ENCODE measurements around the gene PDP2.
A peak's percentile ranks its signal among the peaks of the same experiment; 100 is the strongest.

Gene PDP2

DNA sequence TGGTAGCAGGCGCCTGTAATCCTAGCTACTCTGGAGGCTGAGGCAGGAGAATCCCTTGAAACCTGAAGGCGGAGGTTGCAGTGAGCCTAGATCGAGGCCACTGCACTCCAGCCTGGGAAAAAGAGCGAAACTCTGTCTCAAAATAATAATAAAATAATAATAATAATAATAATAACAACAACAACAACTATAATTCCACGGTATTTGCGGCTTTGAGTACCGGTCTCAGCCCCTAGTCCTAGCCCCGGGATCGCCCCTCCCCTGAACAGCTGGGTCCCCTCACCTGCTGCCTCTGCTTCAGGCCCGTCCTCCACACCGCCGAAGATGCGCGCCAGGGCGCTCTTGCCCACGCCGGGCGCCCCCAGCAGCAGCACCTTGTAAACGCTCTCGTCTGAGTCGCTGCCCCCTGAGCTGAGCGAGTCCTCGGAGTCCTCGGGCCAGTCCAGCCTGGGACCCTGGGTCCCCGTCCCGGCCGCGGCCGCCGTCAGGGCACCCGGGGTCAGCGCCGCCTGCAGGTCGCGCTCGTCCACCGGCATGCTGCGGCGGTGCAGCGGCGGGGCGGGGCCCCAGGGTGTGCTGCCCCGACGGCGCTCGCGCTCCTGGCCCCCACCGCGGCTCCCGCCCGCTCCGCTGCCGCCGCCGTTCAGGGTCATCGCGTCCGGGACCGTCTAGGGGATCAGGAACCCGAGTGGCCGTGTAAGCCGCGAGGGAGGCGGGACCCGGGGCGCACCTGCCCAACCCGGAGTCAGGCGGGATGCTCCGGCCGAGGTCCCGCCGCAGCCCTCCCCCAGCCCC lies 44.4 kb downstream of the PDP2 start:
- Histone ChIP-seq H3K4ac (ENCODE audit: low read length) (no peak overlapping the region), H2AK5ac (ENCODE audit: low read depth, low read length) (peak overlapping the region; percentile 49), H2BK120ac (ENCODE audit: low read depth, low read length) (no peak overlapping the region), H3K79me1 (ENCODE audit: low read depth, low read length) (no peaks in the 10 kb centered on the region), H4K91ac (ENCODE audit: low read depth, low read length, poor library complexity) (no peak overlapping the region), H4K8ac (ENCODE audit: low read depth, low read length) (no peak overlapping the region), H3K4me3 (ENCODE audit: low read length in 2 of 2) (peak overlapping the region in 1 of 2 donors; percentile 70), H2BK15ac (ENCODE audit: low read length) (no peak overlapping the region), H3K27me3 (ENCODE audit: control insufficient read depth in 3 of 3, insufficient read depth in 3 of 3, low read depth in 1 of 3, low read length in 3 of 3) (peaks cover 12 to 59% (median 37%) of the 10 kb centered on the region in 3 experiments), H2BK5ac (ENCODE audit: low read length) (no peak overlapping the region), H3K18ac (ENCODE audit: low read length) (peak overlapping the region; percentile 78), H3K14ac (ENCODE audit: low read length) (no peak overlapping the region), H3K27ac (replicated peaks; ENCODE audit: low read length) (no peak overlapping the region), H3K9ac (ENCODE audit: low read depth, low read length, poor library complexity) (no peak overlapping the region), H3K23ac (ENCODE audit: low read depth, low read length, poor library complexity) (peak overlapping the region; percentile 83), H3K9me3 (replicated peaks in 1 of 2; ENCODE audit: control insufficient read depth in 2 of 2, insufficient read depth in 1 of 2, low read depth in 1 of 2, low read length in 2 of 2) (no peaks in the 10 kb centered on the region), H3K4me2 (ENCODE audit: insufficient read depth, low read length, poor library complexity, severe bottlenecking) (peak overlapping the region; percentile 56), H3K36me3 (replicated peaks in 1 of 2; ENCODE audit: control insufficient read depth in 2 of 2, insufficient read depth in 2 of 2, low read length in 2 of 2) (no peaks in the 10 kb centered on the region), H2BK12ac (ENCODE audit: low read length) (peak overlapping the region; percentile 27), H2AFZ (ENCODE audit: low read length) (peak overlapping the region; percentile 80), H3K4me1 (ENCODE audit: control insufficient read depth in 2 of 2, insufficient read depth in 1 of 2, low read depth in 1 of 2, low read length in 2 of 2) (peaks cover 2 to 35% of the 10 kb centered on the region in 2 donors)
- WGBS, 2 donors (ENCODE audit: extremely low coverage in 2 of 2, insufficient read length in 2 of 2, insufficient replicate concordance in 1 of 2) = no CpG with 5 or more reads among the region's 72 CpGs
- DNase-seq (ENCODE audit: low spot score) = peak; percentile 29

DNA sequence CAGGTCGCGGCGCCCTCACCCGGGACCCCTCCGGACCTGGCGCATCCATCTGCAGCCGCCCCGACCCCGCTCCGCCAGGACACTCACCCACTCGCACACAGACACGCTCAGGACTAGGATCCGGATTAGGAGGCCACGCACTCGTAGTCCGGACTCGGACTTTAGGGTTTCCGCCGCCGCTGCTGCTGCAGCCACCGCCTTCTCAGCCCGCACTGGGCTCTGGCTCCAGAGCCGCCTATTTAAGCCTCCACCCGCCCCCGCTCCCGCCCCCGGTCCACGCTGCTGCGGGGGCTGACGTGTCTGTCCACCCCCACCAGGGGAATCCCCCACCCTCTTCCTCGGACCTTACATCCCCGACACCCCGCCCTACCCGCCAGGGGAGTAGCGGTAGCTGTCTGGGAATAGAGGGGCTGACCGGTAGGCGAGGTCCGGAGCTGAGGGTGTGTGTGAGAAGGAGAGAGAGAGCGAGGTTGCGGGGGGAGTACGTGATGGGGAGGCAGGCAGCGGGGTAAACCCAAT lies 45.1 kb downstream of the PDP2 start, which contains the start of gene RRAD:
RRAD (minus strand) TSS at position 214 of the 519 bp plus-strand sequence. CDS start 356 bp downstream, outside the sequence.
- Histone ChIP-seq H3K4me3 (ENCODE audit: low read length in 2 of 2) (peak within 1 kb of the TSS in 1 of 2 donors; percentile 70), H3K4me1 (ENCODE audit: control insufficient read depth in 2 of 2, insufficient read depth in 1 of 2, low read depth in 1 of 2, low read length in 2 of 2) (peaks cover 2 to 28% of the 10 kb centered on the region in 2 donors)
- no CpG with 5 or more reads among the region's 42 CpGs for WGBS, 2 donors (ENCODE audit: extremely low coverage in 2 of 2, insufficient read length in 2 of 2, insufficient replicate concordance in 1 of 2)

DNA sequence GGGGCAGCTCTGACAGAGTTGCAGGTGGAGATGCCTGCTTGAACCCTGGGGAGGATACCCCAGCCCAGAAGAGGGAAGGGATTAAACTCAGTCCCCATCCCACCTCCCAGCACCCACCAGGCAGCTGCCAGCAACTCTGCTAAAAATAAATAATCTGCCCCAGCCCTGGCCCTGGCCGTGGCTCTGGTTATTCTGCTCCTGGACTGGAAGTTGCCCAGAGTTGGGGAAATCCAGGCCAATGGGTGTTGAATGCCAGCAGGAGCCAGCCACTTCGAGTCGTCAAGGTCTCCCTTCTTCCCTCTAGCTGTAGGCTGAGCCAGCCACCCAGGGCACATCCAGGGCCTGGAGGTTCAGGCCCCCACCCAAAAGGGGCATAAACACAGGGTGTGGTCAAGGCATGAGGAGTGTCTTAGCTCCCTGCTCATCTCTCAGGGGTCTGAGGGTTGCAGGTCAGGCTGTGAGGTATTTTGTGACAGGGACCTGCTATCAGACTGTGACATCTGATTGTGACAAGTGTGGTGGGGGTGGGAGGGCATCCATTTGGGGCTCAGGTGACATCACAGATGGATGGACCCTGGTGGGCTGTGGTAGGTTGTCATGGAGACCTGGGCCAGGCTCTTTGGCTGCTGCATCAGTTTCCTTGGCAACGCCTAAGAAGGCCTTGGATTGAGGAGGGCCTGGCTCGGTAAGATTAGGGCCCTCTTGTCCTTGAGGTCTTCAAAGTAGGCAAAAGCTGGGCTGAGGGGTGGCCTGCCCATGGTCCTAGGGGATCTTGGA lies 46.0 kb downstream of the PDP2 start:
- Histone ChIP-seq H3K79me1 (ENCODE audit: low read depth, low read length) (no peaks in the 10 kb centered on the region), H3K4me2 (ENCODE audit: insufficient read depth, low read length, poor library complexity, severe bottlenecking) (no peak overlapping the region), H3K4me1 (ENCODE audit: control insufficient read depth in 2 of 2, insufficient read depth in 1 of 2, low read depth in 1 of 2, low read length in 2 of 2) (peaks cover 2 to 27% of the 10 kb centered on the region in 2 donors), H2AK5ac (ENCODE audit: low read depth, low read length) (no peak overlapping the region), H3K36me3 (replicated peaks in 1 of 2; ENCODE audit: control insufficient read depth in 2 of 2, insufficient read depth in 2 of 2, low read length in 2 of 2) (no peaks in the 10 kb centered on the region), H3K14ac (ENCODE audit: low read length) (no peak overlapping the region), H3K18ac (ENCODE audit: low read length) (no peak overlapping the region), H2BK15ac (ENCODE audit: low read length) (no peak overlapping the region), H3K27ac (replicated peaks; ENCODE audit: low read length) (no peak overlapping the region), H3K9ac (ENCODE audit: low read depth, low read length, poor library complexity) (no peak overlapping the region), H3K4ac (ENCODE audit: low read length) (no peak overlapping the region), H3K27me3 (ENCODE audit: control insufficient read depth in 3 of 3, insufficient read depth in 3 of 3, low read depth in 1 of 3, low read length in 3 of 3) (peaks cover 12 to 50% (median 37%) of the 10 kb centered on the region in 3 experiments), H2BK12ac (ENCODE audit: low read length) (no peak overlapping the region), H2AFZ (ENCODE audit: low read length) (no peak overlapping the region), H3K9me3 (replicated peaks in 1 of 2; ENCODE audit: control insufficient read depth in 2 of 2, insufficient read depth in 1 of 2, low read depth in 1 of 2, low read length in 2 of 2) (no peaks in the 10 kb centered on the region), H2BK5ac (ENCODE audit: low read length) (no peak overlapping the region), H4K91ac (ENCODE audit: low read depth, low read length, poor library complexity) (no peak overlapping the region), H4K8ac (ENCODE audit: low read depth, low read length) (no peak overlapping the region), H3K23ac (ENCODE audit: low read depth, low read length, poor library complexity) (no peak overlapping the region), H2BK120ac (ENCODE audit: low read depth, low read length) (no peak overlapping the region), H3K4me3 (ENCODE audit: low read length in 2 of 2) (peak overlapping the region in 1 of 2 donors; percentile 40)
- DNase-seq (ENCODE audit: low spot score) = no peak
- WGBS, 2 donors (ENCODE audit: extremely low coverage in 2 of 2, insufficient read length in 2 of 2, insufficient replicate concordance in 1 of 2) = no CpG with 5 or more reads among the region's 5 CpGs

More for the DNA sequence above, 45.1 kb downstream of the PDP2 start, which contains the start of gene RRAD:
- Histone ChIP-seq H2AK5ac (ENCODE audit: low read depth, low read length) (peak within 1 kb of the TSS; percentile 49), H2BK5ac (ENCODE audit: low read length) (no peak within 1 kb of the TSS), H2BK12ac (ENCODE audit: low read length) (peak within 1 kb of the TSS; percentile 27), H4K8ac (ENCODE audit: low read depth, low read length) (peak within 1 kb of the TSS; percentile 7), H3K36me3 (replicated peaks in 1 of 2; ENCODE audit: control insufficient read depth in 2 of 2, insufficient read depth in 2 of 2, low read length in 2 of 2) (no peaks in the 10 kb centered on the region), H4K91ac (ENCODE audit: low read depth, low read length, poor library complexity) (no peak within 1 kb of the TSS), H3K23ac (ENCODE audit: low read depth, low read length, poor library complexity) (peak within 1 kb of the TSS; percentile 83), H3K4me2 (ENCODE audit: insufficient read depth, low read length, poor library complexity, severe bottlenecking) (peak within 1 kb of the TSS; percentile 56), H2BK120ac (ENCODE audit: low read depth, low read length) (no peak within 1 kb of the TSS), H3K27ac (replicated peaks; ENCODE audit: low read length) (no peak within 1 kb of the TSS), H3K4ac (ENCODE audit: low read length) (no peak within 1 kb of the TSS), H3K79me1 (ENCODE audit: low read depth, low read length) (no peaks in the 10 kb centered on the region), H2BK15ac (ENCODE audit: low read length) (no peak within 1 kb of the TSS), H3K9me3 (replicated peaks in 1 of 2; ENCODE audit: control insufficient read depth in 2 of 2, insufficient read depth in 1 of 2, low read depth in 1 of 2, low read length in 2 of 2) (no peaks in the 10 kb centered on the region), H3K9ac (ENCODE audit: low read depth, low read length, poor library complexity) (no peak within 1 kb of the TSS), H3K18ac (ENCODE audit: low read length) (peak within 1 kb of the TSS; percentile 78), H2AFZ (ENCODE audit: low read length) (peak within 1 kb of the TSS; percentile 80), H3K27me3 (ENCODE audit: control insufficient read depth in 3 of 3, insufficient read depth in 3 of 3, low read depth in 1 of 3, low read length in 3 of 3) (peaks cover 12 to 56% (median 37%) of the 10 kb centered on the region in 3 experiments), H3K14ac (ENCODE audit: low read length) (no peak within 1 kb of the TSS)
- DNase-seq (ENCODE audit: low spot score) = no peak

Data from neuronal stem cell (in vitro differentiated cells).